Neural cell (in vitro differentiated cells): Measurements from ENCODE around the gene ALDH9A1. TPM values are rescaled to one million over a fixed set of nuclear protein-coding genes. Genes with fewer than 3 reads are reported as not detected.
"Not testable (repeated sequence)": the region's sequence is repeated elsewhere in the genome, so short reads cannot be mapped to it uniquely, and the experiment has no call there.

ENCODE experiments used
- H2AFZ ChIP-seq: fragments of 200-600, 300-800 bp; sonication (generic), shearing (Covaris generic); 2 replicates; pipeline ENCODE4 v1.6.0; 2014; ENCODE audit warnings: low read depth, mild to moderate bottlenecking, antibody characterized with exemption, low read length, moderate library complexity
- H3F3A ChIP-seq: fragments of 200-600 bp; shearing (Covaris generic); 2 replicates; pipeline ENCODE4 v1.6.1; 2016; ENCODE audit warnings: mild to moderate bottlenecking, moderate library complexity, mixed read lengths, antibody characterized with exemption, low read length; ENCODE audit not compliant: insufficient read depth, poor library complexity, severe bottlenecking
- H3K27ac ChIP-seq: fragments of 200-600, 300-800 bp; sonication (generic), shearing (Covaris generic); 2 replicates; pipeline ENCODE4 v1.5.1; 2014; ENCODE audit warnings: mild to moderate bottlenecking, low read length, moderate library complexity
- H3K27me3 ChIP-seq: fragments of 300-800, 200-600 bp; sonication (generic), shearing (Covaris generic); 2 replicates; pipeline ENCODE4 v1.6.0; 2014; ENCODE audit warnings: mild to moderate bottlenecking, low read depth, low read length, moderate library complexity; ENCODE audit not compliant: insufficient read depth
- H3K36me3 ChIP-seq: fragments of 300-800, 200-600 bp; sonication (generic), shearing (Covaris generic); 2 replicates; pipeline ENCODE4 v1.5.1; 2014; ENCODE audit warnings: mild to moderate bottlenecking, antibody characterized with exemption, low read length, moderate library complexity; ENCODE audit not compliant: insufficient read depth
- H3K4me2 ChIP-seq: fragments of 300-800, 200-600 bp; sonication (generic), shearing (Covaris generic); 2 replicates; pipeline ENCODE4 v1.6.0; 2014; ENCODE audit warnings: mild to moderate bottlenecking, low read length
- H3K4me3 ChIP-seq: fragments of 300-800, 200-600 bp; sonication (generic), shearing (Covaris generic); 2 replicates; pipeline ENCODE4 v1.5.1; 2014; ENCODE audit warnings: mild to moderate bottlenecking, low read length, moderate library complexity
- H3K79me2 ChIP-seq: fragments of 200-600 bp; shearing (Covaris generic); replicated peaks from 2 replicates; pipeline ENCODE4 v1.6.0; 2014; ENCODE audit warnings: mild to moderate bottlenecking, low read length, moderate library complexity; ENCODE audit not compliant: insufficient read depth
- H3K9ac ChIP-seq: fragments of 300-800, 200-600 bp; sonication (generic), shearing (Covaris generic); 2 replicates; pipeline ENCODE4 v1.6.1; 2016; ENCODE audit warnings: mild to moderate bottlenecking, low read length, mixed read lengths
- H3K9me2 ChIP-seq: fragments of 200-600 bp; shearing (Covaris generic); 2 replicates; pipeline ENCODE4 v1.6.1; 2016; ENCODE audit warnings: mild to moderate bottlenecking, low read length, mixed read lengths; ENCODE audit not compliant: insufficient read depth
- H3K9me3 ChIP-seq: fragments of 200-600, 300-800 bp; sonication (generic), shearing (Covaris generic); 2 replicates; pipeline ENCODE4 v1.6.1; 2016; ENCODE audit warnings: mild to moderate bottlenecking, mixed run types, low read length, moderate library complexity, mixed read lengths
- H4K20me1 ChIP-seq: fragments of 200-600 bp; shearing (Covaris generic); 2 replicates; pipeline ENCODE4 v1.6.1; 2016; ENCODE audit warnings: mild to moderate bottlenecking, mixed run types; ENCODE audit not compliant: insufficient read depth
- CTCF ChIP-seq: fragments of 450-650 bp; IDR thresholded peaks from 2 replicates; pipeline ENCODE4 v1.5.1; 2014; ENCODE audit warnings: antibody characterized with exemption, mild to moderate bottlenecking, moderate library complexity; ENCODE audit not compliant: poor library complexity, severe bottlenecking
- EP300 ChIP-seq: fragments of 450-650 bp; conservative IDR thresholded peaks from 2 replicates; pipeline ENCODE4 v1.6.1; 2014; ENCODE audit warnings: antibody characterized with exemption, mild to moderate bottlenecking, moderate library complexity; ENCODE audit not compliant: poor library complexity, severe bottlenecking
- EZH2 ChIP-seq: fragments of 200-600, 300-800 bp; shearing (Covaris generic), sonication (generic); IDR thresholded peaks from 2 replicates; pipeline ENCODE4 v1.6.1; 2014; ENCODE audit warnings: antibody characterized with exemption, low read length, borderline replicate concordance, mild to moderate bottlenecking; ENCODE audit not compliant: insufficient read depth, poor library complexity, severe bottlenecking
- MXI1 ChIP-seq: fragments of 450-650 bp; conservative IDR thresholded peaks from 2 replicates; pipeline ENCODE4 v1.6.1; 2014; ENCODE audit warnings: antibody characterized with exemption, mild to moderate bottlenecking; ENCODE audit not compliant: poor library complexity, severe bottlenecking
- POLR2AphosphoS5 ChIP-seq: IDR thresholded peaks from 2 replicates; pipeline ENCODE4 v1.6.1; 2012
- RAD21 ChIP-seq: fragments of 450-650 bp; conservative IDR thresholded peaks from 2 replicates; pipeline ENCODE4 v1.6.1; 2014; ENCODE audit warnings: antibody characterized with exemption, mild to moderate bottlenecking, moderate library complexity
- REST ChIP-seq: IDR thresholded peaks from 2 replicates; pipeline ENCODE4 v1.6.1; 2012; ENCODE audit warnings: borderline replicate concordance
- SMC3 ChIP-seq: fragments of 450-650 bp; conservative IDR thresholded peaks from 2 replicates; pipeline ENCODE4 v1.6.1; 2014; ENCODE audit warnings: antibody characterized with exemption, mild to moderate bottlenecking, moderate library complexity; ENCODE audit not compliant: poor library complexity
- TAF1 ChIP-seq: IDR thresholded peaks from 2 replicates; pipeline ENCODE4 v1.6.1; 2012; ENCODE audit warnings: low read depth
- polyA plus RNA-seq: library from polyadenylated mRNA; depleted of rRNA; stranded (reverse); fragments of >200 nt; gene quantifications from 2 replicates; pipeline ENCODE4 v1.2.3, GENCODE V29; 2014

Gene ALDH9A1
- polyA plus RNA-seq, 1 donor from 2014 or later: 25.5 TPM

- not testable (repeated sequence) for H3F3A ChIP-seq, H3K27me3 ChIP-seq, H4K20me1 ChIP-seq, H3K27ac ChIP-seq, H3K9me3 ChIP-seq, H3K79me2 ChIP-seq, H3K36me3 ChIP-seq, H3K9me2 ChIP-seq, H3K4me2 ChIP-seq, H3K4me3 ChIP-seq, H3K9ac ChIP-seq, H2AFZ ChIP-seq
Measured at GRCh38 chr1:165744913-165745312, 46.6 kb upstream of the ALDH9A1 start.

- H3K36me3 ChIP-seq: peaks cover 7% of the 10 kb centered on the region
- H3K9me2 ChIP-seq: no peaks in the 10 kb centered on the region
- H3K9me3 ChIP-seq: no peaks in the 10 kb centered on the region
- H3K4me3 ChIP-seq: no peak overlapping the region
- no peak overlapping the region for H2AFZ ChIP-seq
- H3K27ac ChIP-seq: no peak overlapping the region
- H4K20me1 ChIP-seq: no peaks in the 10 kb centered on the region
- H3K27me3 ChIP-seq: no peaks in the 10 kb centered on the region
- H3K79me2 ChIP-seq: no peaks in the 10 kb centered on the region
- no peaks in the 10 kb centered on the region for H3F3A ChIP-seq
- TF ChIP-seq REST (no peak), EZH2 (no peak), TAF1 (no peak), CTCF (no peak), POLR2AphosphoS5 (no peak), RAD21 (no peak), EP300 (no peak), SMC3 (no peak), MXI1 (no peak)
- H3K9ac ChIP-seq: no peak overlapping the region
- no peak overlapping the region for H3K4me2 ChIP-seq
Measured at GRCh38 chr1:165742194-165742593, 43.8 kb upstream of the ALDH9A1 start.

GRCh38 chr1:165738794-165739193, 40.4 kb upstream of the ALDH9A1 start:
- no peaks in the 10 kb centered on the region for H3K79me2 ChIP-seq
- no peak overlapping the region for H3K4me2 ChIP-seq
- no peak overlapping the region for H3K4me3 ChIP-seq
- H3K9me2 ChIP-seq: no peaks in the 10 kb centered on the region
- TF ChIP-seq CTCF (no peak), REST (no peak), POLR2AphosphoS5 (no peak)
- no peak overlapping the region for H3K9ac ChIP-seq
- H2AFZ ChIP-seq: no peak overlapping the region
- H3K36me3 ChIP-seq: peaks cover 7% of the 10 kb centered on the region
- H3K27ac ChIP-seq: no peak overlapping the region
- no peaks in the 10 kb centered on the region for H3K9me3 ChIP-seq
- no peaks in the 10 kb centered on the region for H3K27me3 ChIP-seq
- H3F3A ChIP-seq: no peaks in the 10 kb centered on the region
- no peaks in the 10 kb centered on the region for H4K20me1 ChIP-seq
